AG09309 (cell line): ENCODE data around the gene CNTN2.
A peak's percentile ranks its signal among the peaks of the same experiment; 100 is the strongest.

Experiments
- DNase-seq: peaks from one replicate; pipeline ENCODE4 v3.0.0-alpha.2; 2010; ENCODE audit warnings: low read depth
- H3K4me3 ChIP-seq: 2 replicates; pipeline ENCODE4 v1.5.1; 2011; ENCODE audit warnings: mild to moderate bottlenecking, low read depth, low read length, moderate library complexity; ENCODE audit not compliant: control insufficient read depth
- TF ChIP-seq, protein P1 (sequence below): IDR thresholded peaks from 2 replicates; pipeline ENCODE4 v1.5.1; 2011; ENCODE audit warnings: mild to moderate bottlenecking, low read depth, low read length, inconsistent platforms; ENCODE audit not compliant: insufficient read depth, control insufficient read depth; ENCODE audit errors: missing control alignments

The CNTN2 gene

DNA sequence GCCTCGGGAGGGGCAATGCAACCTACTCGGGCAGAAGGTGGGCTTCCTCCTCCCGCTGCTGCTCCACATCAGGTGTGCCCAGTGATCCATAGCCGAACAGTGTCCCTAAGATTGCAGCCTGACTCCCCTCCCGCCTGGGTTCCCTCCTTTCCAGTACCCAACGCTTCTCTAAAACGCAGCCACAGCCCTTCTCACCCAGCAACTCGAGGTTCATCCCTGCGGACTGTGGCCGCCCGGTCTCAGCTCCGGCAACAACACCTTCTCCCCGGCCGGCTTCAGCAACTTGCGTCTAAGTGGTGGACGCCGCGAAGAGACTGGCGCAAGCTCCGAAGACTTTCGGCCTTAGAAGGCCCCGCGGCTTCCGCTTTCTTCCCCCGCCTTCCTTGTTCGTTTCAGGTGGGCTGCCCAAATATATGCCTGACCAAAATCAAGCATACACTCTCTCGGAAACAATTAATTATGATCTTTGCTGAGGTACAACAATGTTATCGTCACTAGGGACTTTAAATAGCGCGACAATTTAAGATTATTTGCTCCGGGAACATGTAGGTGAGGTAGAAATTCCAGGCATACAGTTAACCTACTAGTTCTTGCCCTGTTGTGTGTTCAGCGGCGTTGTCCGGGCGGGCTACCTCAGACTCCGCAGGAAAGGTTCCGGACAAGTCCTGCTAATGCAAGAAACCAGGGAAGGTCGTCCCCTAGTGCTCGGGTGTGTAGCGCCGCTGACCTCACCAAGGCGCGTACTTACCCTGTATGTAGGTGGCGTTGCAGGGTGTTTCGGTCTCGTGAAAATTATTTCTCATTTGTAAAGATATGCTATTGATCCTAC, 78.9 kb downstream of the CNTN2 start, which contains the start of gene RBBP5:
TSS of gene RBBP5 (minus strand) at position 319 of the 829 bp plus-strand sequence. CDS start at position 214, 105 bp downstream.
- TF ChIP-seq, protein P1, sequence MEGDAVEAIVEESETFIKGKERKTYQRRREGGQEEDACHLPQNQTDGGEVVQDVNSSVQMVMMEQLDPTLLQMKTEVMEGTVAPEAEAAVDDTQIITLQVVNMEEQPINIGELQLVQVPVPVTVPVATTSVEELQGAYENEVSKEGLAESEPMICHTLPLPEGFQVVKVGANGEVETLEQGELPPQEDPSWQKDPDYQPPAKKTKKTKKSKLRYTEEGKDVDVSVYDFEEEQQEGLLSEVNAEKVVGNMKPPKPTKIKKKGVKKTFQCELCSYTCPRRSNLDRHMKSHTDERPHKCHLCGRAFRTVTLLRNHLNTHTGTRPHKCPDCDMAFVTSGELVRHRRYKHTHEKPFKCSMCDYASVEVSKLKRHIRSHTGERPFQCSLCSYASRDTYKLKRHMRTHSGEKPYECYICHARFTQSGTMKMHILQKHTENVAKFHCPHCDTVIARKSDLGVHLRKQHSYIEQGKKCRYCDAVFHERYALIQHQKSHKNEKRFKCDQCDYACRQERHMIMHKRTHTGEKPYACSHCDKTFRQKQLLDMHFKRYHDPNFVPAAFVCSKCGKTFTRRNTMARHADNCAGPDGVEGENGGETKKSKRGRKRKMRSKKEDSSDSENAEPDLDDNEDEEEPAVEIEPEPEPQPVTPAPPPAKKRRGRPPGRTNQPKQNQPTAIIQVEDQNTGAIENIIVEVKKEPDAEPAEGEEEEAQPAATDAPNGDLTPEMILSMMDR = peak; percentile 81
- H3K4me3 ChIP-seq = peak within 1 kb of the TSS; percentile 87

DNA sequence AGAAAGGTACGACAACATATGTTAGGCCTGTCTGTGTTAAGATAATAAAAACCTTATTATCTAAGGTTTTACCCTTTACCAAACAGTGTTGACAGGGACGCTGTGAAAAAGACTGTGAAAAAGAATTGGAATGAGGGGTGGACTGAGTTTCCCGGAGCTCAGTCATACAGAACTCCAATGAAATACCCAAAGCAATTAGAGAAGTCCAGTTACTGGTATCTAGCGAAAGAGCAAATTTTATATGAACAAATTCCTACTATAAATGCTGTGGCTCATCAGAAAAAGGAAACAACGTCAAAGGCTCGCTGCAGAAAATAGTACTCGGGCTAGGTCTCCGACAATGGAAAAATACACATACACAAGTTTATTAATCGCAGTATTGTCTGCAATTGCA, 79.5 kb downstream of the CNTN2 start:
- peak overlapping the region; percentile 32 for H3K4me3 ChIP-seq
- TF ChIP-seq, protein P1 = no peak
- no peak for DNase-seq

More for the DNA sequence above, 78.9 kb downstream of the CNTN2 start, which contains the start of gene RBBP5:
- peak; percentile 96 for DNase-seq

DNA sequence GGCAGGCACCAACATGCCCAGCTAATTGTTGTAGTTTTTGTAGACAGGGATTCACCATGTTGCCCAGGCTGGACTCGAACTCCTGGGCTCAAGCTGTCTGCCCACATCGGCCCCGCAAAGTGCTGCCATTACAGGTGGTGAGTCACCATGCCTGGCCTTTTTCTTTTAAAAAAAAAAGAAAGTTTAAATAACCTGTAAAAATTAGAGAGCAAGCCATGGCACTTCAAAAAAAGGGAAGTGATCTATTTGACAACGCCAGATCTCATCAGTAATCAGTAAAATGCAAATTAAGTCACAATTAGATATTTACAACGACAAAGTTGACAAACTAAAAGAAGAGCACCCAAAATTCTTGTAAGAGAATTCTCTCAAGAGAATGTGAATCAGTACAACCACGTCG, 81.7 kb downstream of the CNTN2 start:
- no peak overlapping the region for H3K4me3 ChIP-seq
- DNase-seq = no peak
- TF ChIP-seq, protein P1 = no peak

DNA sequence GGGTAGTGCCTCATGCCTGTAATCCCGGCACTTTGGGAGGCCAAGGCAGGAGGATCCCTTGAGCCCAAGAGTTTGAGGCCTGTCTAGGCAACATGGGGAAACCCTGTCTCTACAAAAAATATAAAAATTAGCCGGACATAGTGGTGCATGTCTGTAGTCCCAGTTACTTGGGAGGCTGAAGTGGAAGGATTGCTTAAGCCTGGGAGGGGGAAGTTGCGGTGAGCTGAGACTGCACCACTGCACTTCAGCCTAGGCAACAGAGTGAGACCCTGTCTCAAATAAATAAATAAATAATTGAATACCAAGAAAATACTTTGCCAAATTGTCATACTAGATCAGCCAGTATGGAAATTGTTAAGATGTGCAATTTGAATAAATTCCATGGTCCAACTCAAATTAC, 84.6 kb downstream of the CNTN2 start:
- TF ChIP-seq, protein P1 = no peak
- no peak for DNase-seq
- no peak overlapping the region for H3K4me3 ChIP-seq
